ENCODE data around the gene ZNF787. TPM values are rescaled to one million over a fixed set of nuclear protein-coding genes. Genes with fewer than 3 reads are reported as not detected.

ZNF787 gene
- total RNA-seq, 2 experiments from 2014 or later, result 30.0 to 31.1 TPM

DNA sequence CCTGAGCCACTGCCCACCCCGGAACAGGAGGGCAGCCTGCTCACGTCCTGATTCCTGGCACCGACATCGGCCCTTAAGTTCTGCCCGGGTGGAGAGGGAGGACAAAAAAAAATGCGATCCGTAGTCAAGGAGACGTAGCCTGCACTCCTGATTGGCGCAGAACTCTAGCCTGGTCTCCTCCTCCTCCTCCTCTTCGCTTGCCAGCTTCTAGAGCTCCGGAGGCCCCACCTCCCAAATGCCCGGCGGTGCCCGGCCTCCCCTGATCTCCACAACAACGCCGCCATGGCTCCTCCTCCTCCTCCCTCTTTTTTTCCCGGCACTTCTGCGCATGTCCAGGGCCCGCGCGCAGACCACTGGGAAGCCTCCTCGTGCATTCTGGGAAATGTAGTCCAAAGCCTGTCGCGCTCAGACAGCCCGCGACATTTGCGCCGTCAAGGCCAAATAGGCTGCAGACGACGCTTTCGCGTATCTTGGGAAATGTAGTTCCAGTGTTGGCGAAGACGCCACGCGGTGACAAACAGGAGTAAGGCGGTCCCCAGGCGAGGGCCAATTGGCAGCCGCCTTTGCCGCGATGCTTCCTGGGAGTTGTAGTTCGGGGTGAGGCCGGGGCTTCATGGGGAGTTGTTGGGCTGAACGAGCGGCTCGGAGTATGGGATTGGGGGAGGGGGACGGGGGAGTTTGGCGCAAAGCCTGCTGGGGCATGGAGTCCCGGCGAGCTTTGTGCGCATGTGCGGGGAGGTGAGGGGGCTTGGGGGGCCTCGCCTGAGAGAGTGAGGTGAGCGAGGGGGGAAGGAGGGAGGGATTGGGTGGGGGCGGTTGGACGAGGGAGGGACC lies 19.7 kb upstream of the ZNF787 start, which contains the start of gene ZNF444:
Gene ZNF444, plus strand, starts transcription at position 705 of the 834 bp plus-strand sequence. CDS start 5,625 bp downstream, outside the sequence.
- H3K27me3 Mint-ChIP-seq, result no peaks in the 10 kb centered on the region
- H3K4me1 Mint-ChIP-seq, result peaks cover 40% of the 10 kb centered on the region
- CTCF ChIA-PET, result no interaction called here
- H3K9me3 Mint-ChIP-seq, result no peaks in the 10 kb centered on the region
- no peaks in the 10 kb centered on the region for H3K36me3 Mint-ChIP-seq (ENCODE audit: low read depth)
- H3K4me3 Mint-ChIP-seq, result peak within 1 kb of the TSS; percentile 76
- DNase-seq, result peak; percentile 99
- peak within 1 kb of the TSS; percentile 83 for H3K27ac Mint-ChIP-seq
- POLR2A ChIA-PET, result interaction anchor here (1.0 to 3.0 kb wide), 6 partner anchors 11 to 258 kb away, joined by 3 to 20 read pairs (median 3); partner anchors contain the start of gene ZNF787

GRCh38 chr19:56139847-56140582 lies 18.9 kb upstream of the ZNF787 start:
- no peaks in the 10 kb centered on the region for H3K36me3 Mint-ChIP-seq (ENCODE audit: low read depth)
- ChIA-PET POLR2A (interaction anchor here (1.3 to 3.0 kb wide), 4 partner anchors 18 to 59 kb away, joined by 3 to 20 read pairs (median 4); partner anchors contain the start of gene ZNF787), CTCF (no interaction called here)
- DNase-seq, result no peak
- H3K27me3 Mint-ChIP-seq, result no peaks in the 10 kb centered on the region
- H3K4me3 Mint-ChIP-seq, result peak overlapping the region; percentile 76
- peak overlapping the region; percentile 83 for H3K27ac Mint-ChIP-seq
- H3K9me3 Mint-ChIP-seq, result no peaks in the 10 kb centered on the region
- H3K4me1 Mint-ChIP-seq, result peaks cover 40% of the 10 kb centered on the region

- ChIA-PET CTCF (interaction anchor here (1.0 kb wide), 1 partner anchor 115 kb away, joined by 3 read pairs; no protein-coding TSS in a partner anchor), POLR2A (interaction anchor here (1.1 to 1.5 kb wide), 2 partner anchors 15 to 17 kb away, joined by 3 to 4 read pairs; partner anchors contain the start of gene ZNF787)
- peaks cover 29% of the 10 kb centered on the region for H3K4me1 Mint-ChIP-seq
- no peak for DNase-seq
- H3K4me3 Mint-ChIP-seq, result no peak overlapping the region
- no peak overlapping the region for H3K27ac Mint-ChIP-seq
- no peaks in the 10 kb centered on the region for H3K9me3 Mint-ChIP-seq
- H3K36me3 Mint-ChIP-seq (ENCODE audit: low read depth), result no peaks in the 10 kb centered on the region
- no peaks in the 10 kb centered on the region for H3K27me3 Mint-ChIP-seq
Measured at GRCh38 chr19:56138069-56138468, 17.0 kb upstream of the ZNF787 start.

DNA sequence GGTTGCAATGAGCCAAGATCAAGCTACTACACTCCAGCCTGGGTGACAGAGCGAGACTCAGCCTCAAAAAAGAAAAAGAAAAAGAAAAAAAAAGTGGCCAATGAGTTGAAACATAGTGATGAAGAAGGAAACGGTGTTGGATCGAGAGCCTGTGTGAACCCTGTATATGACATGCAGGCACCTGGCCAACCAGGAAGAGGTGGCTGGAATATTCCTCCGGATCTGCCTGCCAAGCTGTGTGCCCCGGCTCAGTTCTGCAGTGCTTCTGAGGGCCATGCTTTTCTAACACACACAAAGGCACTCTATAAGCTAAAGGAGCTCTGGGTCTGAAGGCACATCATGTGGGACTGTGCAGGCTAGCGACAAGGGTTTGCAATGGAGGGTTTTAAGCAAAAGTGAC lies 16.3 kb upstream of the ZNF787 start:
- no peaks in the 10 kb centered on the region for H3K9me3 Mint-ChIP-seq
- CTCF ChIA-PET, result no interaction called here
- no peaks in the 10 kb centered on the region for H3K36me3 Mint-ChIP-seq (ENCODE audit: low read depth)
- POLR2A ChIA-PET, result interaction anchor here (0.6 to 1.7 kb wide), 2 partner anchors 17 to 464 kb away, joined by 3 to 6 read pairs; partner anchors contain the start of gene ZNF787
- DNase-seq, result no peak
- H3K4me3 Mint-ChIP-seq, result no peak overlapping the region
- H3K27ac Mint-ChIP-seq, result no peak overlapping the region
- H3K4me1 Mint-ChIP-seq, result peaks cover 23% of the 10 kb centered on the region
- no peaks in the 10 kb centered on the region for H3K27me3 Mint-ChIP-seq

DNA sequence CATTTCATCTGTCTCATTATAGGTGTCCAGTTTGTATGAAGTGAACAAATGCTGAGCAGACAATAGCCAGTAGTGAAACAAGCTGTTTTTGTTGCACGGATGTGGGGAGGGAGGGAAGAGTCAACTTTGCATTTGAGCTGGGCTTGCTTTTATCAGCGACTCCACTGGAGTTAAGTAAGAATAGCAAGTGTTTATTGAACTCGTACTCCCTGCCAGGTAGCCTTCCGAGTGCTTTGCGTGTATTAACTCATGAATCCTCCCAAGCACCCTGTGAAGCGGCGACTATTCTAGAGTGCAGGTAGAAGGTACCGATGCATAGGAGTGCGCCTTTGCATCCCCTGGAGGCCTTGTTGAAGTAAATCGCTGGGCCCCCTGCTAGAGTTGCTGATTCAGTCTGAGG lies 15.3 kb upstream of the ZNF787 start:
- Mint-ChIP-seq H3K36me3 (ENCODE audit: low read depth) (no peaks in the 10 kb centered on the region), H3K27ac (no peak overlapping the region), H3K4me1 (peaks cover 16% of the 10 kb centered on the region), H3K27me3 (no peaks in the 10 kb centered on the region), H3K4me3 (no peak overlapping the region), H3K9me3 (no peaks in the 10 kb centered on the region)
- POLR2A ChIA-PET, result interaction anchor here (0.8 to 1.7 kb wide), 2 partner anchors 11 to 16 kb away, joined by 3 to 6 read pairs; partner anchors contain the start of gene ZNF787
- no peak for DNase-seq
- CTCF ChIA-PET, result interaction anchor here (0.7 kb wide), 1 partner anchor 54 kb away, joined by 5 read pairs; no protein-coding TSS in a partner anchor

- Mint-ChIP-seq H3K27me3 (no peaks in the 10 kb centered on the region), H3K9me3 (no peaks in the 10 kb centered on the region), H3K36me3 (ENCODE audit: low read depth) (no peaks in the 10 kb centered on the region), H3K4me3 (no peak overlapping the region), H3K27ac (no peak overlapping the region), H3K4me1 (peaks cover 6% of the 10 kb centered on the region)
- no peak for DNase-seq
- ChIA-PET POLR2A (interaction anchor here (1.5 kb wide), 1 partner anchor 14 kb away, joined by 5 read pairs; the partner anchor contains the start of gene ZNF787), CTCF (interaction anchor here (0.8 kb wide), 1 partner anchor 37 kb away, joined by 3 read pairs; no protein-coding TSS in a partner anchor)
Measured at GRCh38 chr19:56134654-56134921, 13.5 kb upstream of the ZNF787 start.

DNA sequence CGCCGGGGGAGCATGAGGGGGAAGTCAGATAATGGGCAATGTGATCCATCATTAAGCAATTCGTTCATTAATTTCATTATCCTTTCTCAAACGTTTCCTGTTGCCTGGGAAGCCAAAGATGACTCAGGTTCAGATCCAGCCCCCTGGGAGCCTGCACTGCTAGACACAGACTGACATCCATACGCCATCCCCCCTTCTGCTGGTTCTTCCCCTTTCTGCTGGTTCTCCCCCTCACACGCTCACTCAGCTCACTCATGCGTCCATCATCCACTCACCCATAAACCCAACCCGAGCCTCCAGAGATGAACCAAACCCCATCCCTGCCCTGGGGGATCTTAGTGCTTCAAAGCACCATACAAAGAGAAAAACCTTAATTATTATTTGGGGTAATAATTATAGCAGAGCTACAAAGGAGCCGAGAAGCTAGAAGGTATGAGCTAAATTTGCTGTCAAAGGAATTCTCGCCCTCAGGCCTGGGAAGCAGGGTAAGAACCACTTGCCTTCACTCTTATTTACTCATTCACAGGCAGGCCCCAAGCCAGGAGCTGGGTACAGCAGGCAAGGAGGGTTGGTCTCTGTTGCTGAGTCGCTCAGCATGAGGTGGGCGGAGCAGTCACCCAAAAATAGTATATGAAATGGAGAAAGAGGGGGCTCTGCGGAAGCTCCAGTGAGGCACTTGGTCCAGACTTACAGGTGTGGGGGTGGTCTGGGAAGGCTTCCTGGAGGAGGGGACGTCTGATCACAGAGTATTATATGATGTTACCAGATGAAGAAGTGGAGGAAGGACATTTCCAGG lies 13.0 kb upstream of the ZNF787 start:
- ChIA-PET POLR2A (interaction anchor here (1.5 kb wide), 1 partner anchor 13 kb away, joined by 5 read pairs; the partner anchor contains the start of gene ZNF787), CTCF (no interaction called here)
- Mint-ChIP-seq H3K4me3 (no peak overlapping the region), H3K36me3 (ENCODE audit: low read depth) (no peaks in the 10 kb centered on the region), H3K4me1 (peaks cover 3% of the 10 kb centered on the region), H3K27ac (no peak overlapping the region), H3K27me3 (no peaks in the 10 kb centered on the region), H3K9me3 (no peaks in the 10 kb centered on the region)
- DNase-seq, result no peak

- Mint-ChIP-seq H3K4me1 (no peaks in the 10 kb centered on the region), H3K27ac (no peak overlapping the region), H3K4me3 (no peak overlapping the region), H3K27me3 (no peaks in the 10 kb centered on the region), H3K9me3 (no peaks in the 10 kb centered on the region), H3K36me3 (ENCODE audit: low read depth) (no peaks in the 10 kb centered on the region)
- DNase-seq, result no peak
- ChIA-PET CTCF (interaction anchor here (0.6 kb wide), 1 partner anchor 1940 kb away, joined by 3 read pairs; no protein-coding TSS in a partner anchor), POLR2A (interaction anchor here (0.9 kb wide), 1 partner anchor 11 kb away, joined by 3 read pairs; the partner anchor contains the start of gene ZNF787)
Measured at GRCh38 chr19:56132316-56132822, 11.3 kb upstream of the ZNF787 start.

DNA sequence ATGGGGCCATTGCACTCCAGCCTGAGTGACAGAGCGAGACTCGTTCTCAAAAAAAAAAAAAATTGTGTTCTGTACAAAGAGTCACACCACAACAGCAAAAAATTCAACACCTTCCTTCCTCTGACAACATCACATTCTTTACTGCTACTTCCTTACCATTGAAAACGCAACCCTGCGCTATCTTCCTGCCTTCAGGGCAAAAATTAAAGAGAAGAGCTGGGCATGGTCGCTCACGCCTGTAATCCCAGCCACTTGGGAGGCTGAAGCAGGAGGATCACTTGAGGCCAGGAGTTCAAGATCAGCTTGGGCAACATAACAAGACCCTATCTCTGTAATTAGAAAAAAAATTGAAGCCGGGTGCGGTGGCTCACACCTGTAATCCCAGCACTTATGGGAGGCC lies 10.6 kb upstream of the ZNF787 start:
- no peak overlapping the region for H3K27ac Mint-ChIP-seq
- POLR2A ChIA-PET, result interaction anchor here (0.9 kb wide), 1 partner anchor 10 kb away, joined by 3 read pairs; the partner anchor contains the start of gene ZNF787

DNA sequence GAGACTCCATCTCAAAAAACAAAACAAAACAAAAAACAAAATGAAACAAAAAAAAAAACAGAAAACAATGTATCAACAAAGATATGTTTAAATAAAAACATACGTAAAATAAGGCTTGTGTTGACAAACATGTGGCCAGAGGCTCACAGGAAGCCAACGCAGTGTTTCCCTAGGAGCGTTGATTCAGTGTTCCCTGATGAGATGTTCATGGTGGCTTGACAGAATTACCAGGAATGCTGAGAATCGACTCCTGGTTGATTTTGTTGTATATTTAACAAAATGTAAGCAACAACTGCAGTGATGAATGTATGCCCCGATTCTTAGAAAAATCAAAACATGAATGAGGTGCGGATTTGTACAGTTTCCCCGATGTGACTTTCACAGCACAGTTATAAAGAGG lies 8.9 kb upstream of the ZNF787 start:
- DNase-seq, result no peak
- CTCF ChIA-PET, result no interaction called here
- Mint-ChIP-seq H3K36me3 (ENCODE audit: low read depth) (no peaks in the 10 kb centered on the region), H3K27me3 (no peaks in the 10 kb centered on the region), H3K9me3 (no peaks in the 10 kb centered on the region), H3K27ac (no peak overlapping the region), H3K4me1 (no peaks in the 10 kb centered on the region), H3K4me3 (no peak overlapping the region)
- POLR2A ChIA-PET, result no interaction called here

More for the DNA sequence above, 10.6 kb upstream of the ZNF787 start:
- H3K4me3 Mint-ChIP-seq, result no peak overlapping the region
- H3K27me3 Mint-ChIP-seq, result no peaks in the 10 kb centered on the region
- DNase-seq, result no peak
- CTCF ChIA-PET, result no interaction called here
- H3K4me1 Mint-ChIP-seq, result no peaks in the 10 kb centered on the region
- no peaks in the 10 kb centered on the region for H3K9me3 Mint-ChIP-seq
- no peaks in the 10 kb centered on the region for H3K36me3 Mint-ChIP-seq (ENCODE audit: low read depth)

DNA sequence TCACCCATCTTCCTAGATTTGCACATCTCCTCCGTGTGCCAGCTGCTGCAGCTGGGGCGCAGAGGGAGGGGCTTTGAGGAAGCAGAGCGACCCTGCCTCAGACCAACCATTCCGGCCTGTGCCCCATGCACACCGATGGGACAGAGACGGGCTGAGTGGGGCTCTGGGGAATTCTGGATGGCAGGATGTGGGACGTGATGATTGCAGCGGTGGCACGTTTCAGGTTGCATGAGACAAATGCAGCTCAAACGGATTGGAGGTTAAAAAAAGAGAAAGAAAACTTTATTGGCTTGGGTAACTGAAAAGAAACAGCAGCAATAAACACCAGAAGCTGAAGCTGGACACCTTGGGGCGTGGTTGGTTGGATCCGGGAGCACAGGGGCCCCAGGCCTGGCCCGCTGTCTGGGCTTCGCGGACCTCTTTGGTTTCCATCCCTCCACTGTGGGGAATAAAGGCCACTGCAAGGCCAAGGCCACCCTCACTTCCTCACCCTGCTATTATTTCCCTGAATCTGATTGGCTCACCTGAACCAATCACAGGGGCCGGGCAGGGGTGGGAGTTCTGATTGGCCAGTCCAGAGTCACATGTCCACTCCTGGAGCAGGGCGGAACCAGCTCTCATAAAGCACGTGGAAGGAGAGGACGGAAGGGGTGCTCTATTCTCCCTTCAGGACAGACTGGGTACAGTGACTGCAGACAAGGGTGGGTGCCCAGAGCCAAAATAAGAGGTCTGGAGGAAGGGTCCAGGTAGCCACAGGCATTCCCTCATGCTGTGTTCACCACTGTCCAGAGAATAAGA lies 6.1 kb upstream of the ZNF787 start:
- ChIA-PET CTCF (no interaction called here), POLR2A (no interaction called here)
- no peaks in the 10 kb centered on the region for H3K27me3 Mint-ChIP-seq
- no peaks in the 10 kb centered on the region for H3K36me3 Mint-ChIP-seq (ENCODE audit: low read depth)
- no peak for DNase-seq
- no peak overlapping the region for H3K27ac Mint-ChIP-seq
- H3K4me3 Mint-ChIP-seq, result no peak overlapping the region
- H3K9me3 Mint-ChIP-seq, result no peaks in the 10 kb centered on the region
- peaks cover 7% of the 10 kb centered on the region for H3K4me1 Mint-ChIP-seq

Measured in activated CD4-positive, alpha-beta memory T cell treated with anti-CD3 and anti-CD28 coated beads, Interleukin-2, amount 10 ng/mL, durations not matched to agents 7 days and 5 days (primary cell).